HepG2 (cell line): Measurements from ENCODE around the gene HPCAL1. TPM values are rescaled to one million over a fixed set of nuclear protein-coding genes. Genes with fewer than 3 reads are reported as not detected.

Experiments
- ERF ChIP-seq: IDR thresholded peaks from 2 replicates; pipeline ENCODE4 v1.6.1; 2018; ENCODE audit warnings: missing biosample characterization, missing genetic modification reagents
- FOXC1 ChIP-seq: sonication (generic); formaldehyde crosslinking; IDR thresholded peaks from 2 replicates; pipeline ENCODE4 v1.8.0; 2022; ENCODE audit warnings: mild to moderate bottlenecking, missing genetic modification reagents, borderline replicate concordance
- GABPB1 ChIP-seq: IDR thresholded peaks from 2 replicates; pipeline ENCODE4 v1.6.1; 2016; ENCODE audit warnings: mild to moderate bottlenecking, missing genetic modification reagents, moderate library complexity, missing compliant biosample characterization
- MAX ChIP-seq: IDR thresholded peaks from 2 replicates; pipeline ENCODE4 v1.6.1; 2012; ENCODE audit warnings: inconsistent platforms
- RBM22 ChIP-seq: fragments of 200-400 bp; formaldehyde crosslinking; optimal IDR thresholded peaks from 2 replicates; pipeline ENCODE3; 2017; ENCODE audit warnings: mild to moderate bottlenecking, low read length, moderate library complexity
- RFX5 ChIP-seq: IDR thresholded peaks from 2 replicates; pipeline ENCODE4 v1.6.1; 2011; ENCODE audit warnings: low read depth, low read length, improper control_type of control experiment
- SMARCC2 ChIP-seq: fragments of 450-650 bp; IDR thresholded peaks from 2 replicates; pipeline ENCODE4 v1.6.1; 2017; ENCODE audit warnings: antibody characterized with exemption, mild to moderate bottlenecking
- TAF1 ChIP-seq: sonication (generic); formaldehyde crosslinking; IDR thresholded peaks from 2 replicates; pipeline ENCODE4 v1.4.0; 2020; ENCODE audit warnings: missing genetic modification reagents
- ZBTB20 ChIP-seq: sonication (generic); formaldehyde crosslinking; IDR thresholded peaks from 2 replicates; pipeline ENCODE4 v1.8.1; 2023; ENCODE audit warnings: missing genetic modification reagents, low read depth, mild to moderate bottlenecking, borderline replicate concordance
- ZNF12 ChIP-seq: sonication (generic); formaldehyde crosslinking; IDR thresholded peaks from 2 replicates; pipeline ENCODE4 v1.5.0; 2020; ENCODE audit warnings: missing genetic modification reagents
- ZNF3 ChIP-seq: IDR thresholded peaks from 2 replicates; pipeline ENCODE4 v1.7.0; 2017; ENCODE audit warnings: inconsistent platforms
- ZNF317 ChIP-seq: sonication (generic); formaldehyde crosslinking; IDR thresholded peaks from 2 replicates; pipeline ENCODE4 v1.5.0; 2020; ENCODE audit warnings: mild to moderate bottlenecking, missing genetic modification reagents
- ZNF382 ChIP-seq: sonication (generic); formaldehyde crosslinking; IDR thresholded peaks from 2 replicates; pipeline ENCODE4 v1.5.0; 2020; ENCODE audit warnings: missing genetic modification reagents, mild to moderate bottlenecking, borderline replicate concordance
- ZNF549 ChIP-seq: sonication (generic); formaldehyde crosslinking; IDR thresholded peaks from 2 replicates; pipeline ENCODE4 v1.5.0; 2020; ENCODE audit warnings: missing genetic modification reagents
- ZNF563 ChIP-seq: sonication (generic); formaldehyde crosslinking; IDR thresholded peaks from 2 replicates; pipeline ENCODE4 v1.8.0; 2022; ENCODE audit warnings: mild to moderate bottlenecking, moderate library complexity, missing genetic modification reagents
- ZNF615 ChIP-seq: sonication (generic); formaldehyde crosslinking; IDR thresholded peaks from 2 replicates; pipeline ENCODE4 v1.5.0; 2020; ENCODE audit warnings: mild to moderate bottlenecking, missing genetic modification reagents, borderline replicate concordance
- ZNF691 ChIP-seq: sonication (generic); formaldehyde crosslinking; IDR thresholded peaks from 2 replicates; pipeline ENCODE4 v1.4.0; 2020; ENCODE audit warnings: missing genetic modification reagents, low read depth, mild to moderate bottlenecking, borderline replicate concordance
- ZSCAN25 ChIP-seq: sonication (generic); formaldehyde crosslinking; IDR thresholded peaks from 2 replicates; pipeline ENCODE4 v1.8.0; 2022; ENCODE audit warnings: mild to moderate bottlenecking, missing genetic modification reagents
- polyA plus RNA-seq, 8 experiments: library from polyadenylated mRNA; depleted of rRNA in 3 of 8; stranded (reverse) in 7 of 8; unstranded in 1 of 8; fragments of >200 nt; fragmentation: Illumina TruSeq in 4 of 8; extraction: Trizol in 4 of 8; gene quantifications; 2 replicates each; pipeline versions ENCODE4 v1.2.1 to v1.2.3, GENCODE V29; 2011 to 2016; ENCODE audit warnings: low read depth in 4 of 8, missing spikeins in 1 of 8, mixed read lengths in 1 of 8; ENCODE audit not compliant: insufficient read depth in 1 of 8
- total RNA-seq, 5 experiments: library from RNA; depleted of rRNA; stranded (reverse); fragments of >200 nt; fragmentation: Illumina TruSeq; extraction: Trizol; gene quantifications; 2 replicates each; pipeline ENCODE4 v1.2.3, GENCODE V29; 2016; ENCODE audit warnings: low read depth in 1 of 5
- TF ChIP-seq, protein P1 (sequence below): sonication (generic); formaldehyde crosslinking; IDR thresholded peaks from 2 replicates; pipeline ENCODE4 v1.4.0; 2020; ENCODE audit warnings: missing genetic modification reagents, borderline replicate concordance
- TF ChIP-seq, protein P2 (sequence below): sonication (generic); formaldehyde crosslinking; IDR thresholded peaks from 2 replicates; pipeline ENCODE4 v1.4.0; 2020; ENCODE audit warnings: missing genetic modification reagents
- TF ChIP-seq, protein P3 (sequence below): sonication (generic); formaldehyde crosslinking; conservative IDR thresholded peaks from 2 replicates; pipeline ENCODE4 v1.4.0; 2020; ENCODE audit warnings: missing genetic modification reagents

Gene HPCAL1
- total and polyA plus RNA-seq, 2 of the 13 experiments (the other 11 are each of a cell fraction or from before 2014, with no cell fraction given): 29.5 to 29.9 TPM

GRCh38 chr2:10329880-10330699, 27.4 kb downstream of the HPCAL1 start (continued):
- no peak for TF ChIP-seq ZNF691 (CRISPR knock-in tag)
- TF ChIP-seq ERF: no peak; the same call in 1 of the 2 replicates
- TF ChIP-seq, protein P1, sequence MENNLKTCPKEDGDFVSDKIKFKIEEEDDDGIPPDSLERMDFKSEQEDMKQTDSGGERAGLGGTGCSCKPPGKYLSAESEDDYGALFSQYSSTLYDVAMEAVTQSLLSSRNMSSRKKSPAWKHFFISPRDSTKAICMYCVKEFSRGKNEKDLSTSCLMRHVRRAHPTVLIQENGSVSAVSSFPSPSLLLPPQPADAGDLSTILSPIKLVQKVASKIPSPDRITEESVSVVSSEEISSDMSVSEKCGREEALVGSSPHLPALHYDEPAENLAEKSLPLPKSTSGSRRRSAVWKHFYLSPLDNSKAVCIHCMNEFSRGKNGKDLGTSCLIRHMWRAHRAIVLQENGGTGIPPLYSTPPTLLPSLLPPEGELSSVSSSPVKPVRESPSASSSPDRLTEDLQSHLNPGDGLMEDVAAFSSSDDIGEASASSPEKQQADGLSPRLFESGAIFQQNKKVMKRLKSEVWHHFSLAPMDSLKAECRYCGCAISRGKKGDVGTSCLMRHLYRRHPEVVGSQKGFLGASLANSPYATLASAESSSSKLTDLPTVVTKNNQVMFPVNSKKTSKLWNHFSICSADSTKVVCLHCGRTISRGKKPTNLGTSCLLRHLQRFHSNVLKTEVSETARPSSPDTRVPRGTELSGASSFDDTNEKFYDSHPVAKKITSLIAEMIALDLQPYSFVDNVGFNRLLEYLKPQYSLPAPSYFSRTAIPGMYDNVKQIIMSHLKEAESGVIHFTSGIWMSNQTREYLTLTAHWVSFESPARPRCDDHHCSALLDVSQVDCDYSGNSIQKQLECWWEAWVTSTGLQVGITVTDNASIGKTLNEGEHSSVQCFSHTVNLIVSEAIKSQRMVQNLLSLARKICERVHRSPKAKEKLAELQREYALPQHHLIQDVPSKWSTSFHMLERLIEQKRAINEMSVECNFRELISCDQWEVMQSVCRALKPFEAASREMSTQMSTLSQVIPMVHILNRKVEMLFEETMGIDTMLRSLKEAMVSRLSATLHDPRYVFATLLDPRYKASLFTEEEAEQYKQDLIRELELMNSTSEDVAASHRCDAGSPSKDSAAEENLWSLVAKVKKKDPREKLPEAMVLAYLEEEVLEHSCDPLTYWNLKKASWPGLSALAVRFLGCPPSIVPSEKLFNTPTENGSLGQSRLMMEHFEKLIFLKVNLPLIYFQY (CRISPR knock-in tag): no peak
- TF ChIP-seq ZBTB20 (CRISPR knock-in tag): no peak
- TF ChIP-seq ZNF382: no peak
- peak; percentile 15; the same call in 1 of the 2 replicates for TF ChIP-seq FOXC1
- no peak for TF ChIP-seq ZNF3 (CRISPR knock-in tag)
- TF ChIP-seq TAF1 (CRISPR knock-in tag): 0 out of 2 replicates have a peak, but pooled peaks have one; percentile 13
- TF ChIP-seq RFX5: no peak
- 0 out of 2 replicates have a peak, but pooled peaks have one; percentile 24 for TF ChIP-seq ZNF317 (CRISPR knock-in tag)
- TF ChIP-seq, protein P2, sequence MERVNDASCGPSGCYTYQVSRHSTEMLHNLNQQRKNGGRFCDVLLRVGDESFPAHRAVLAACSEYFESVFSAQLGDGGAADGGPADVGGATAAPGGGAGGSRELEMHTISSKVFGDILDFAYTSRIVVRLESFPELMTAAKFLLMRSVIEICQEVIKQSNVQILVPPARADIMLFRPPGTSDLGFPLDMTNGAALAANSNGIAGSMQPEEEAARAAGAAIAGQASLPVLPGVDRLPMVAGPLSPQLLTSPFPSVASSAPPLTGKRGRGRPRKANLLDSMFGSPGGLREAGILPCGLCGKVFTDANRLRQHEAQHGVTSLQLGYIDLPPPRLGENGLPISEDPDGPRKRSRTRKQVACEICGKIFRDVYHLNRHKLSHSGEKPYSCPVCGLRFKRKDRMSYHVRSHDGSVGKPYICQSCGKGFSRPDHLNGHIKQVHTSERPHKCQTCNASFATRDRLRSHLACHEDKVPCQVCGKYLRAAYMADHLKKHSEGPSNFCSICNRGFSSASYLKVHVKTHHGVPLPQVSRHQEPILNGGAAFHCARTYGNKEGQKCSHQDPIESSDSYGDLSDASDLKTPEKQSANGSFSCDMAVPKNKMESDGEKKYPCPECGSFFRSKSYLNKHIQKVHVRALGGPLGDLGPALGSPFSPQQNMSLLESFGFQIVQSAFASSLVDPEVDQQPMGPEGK (CRISPR knock-in tag): peak; percentile 55
- peak; percentile 15; the same call in 1 of the 2 replicates for TF ChIP-seq ZNF563 (CRISPR knock-in tag)
- peak; percentile 79 for TF ChIP-seq ZSCAN25
- TF ChIP-seq, protein P3, sequence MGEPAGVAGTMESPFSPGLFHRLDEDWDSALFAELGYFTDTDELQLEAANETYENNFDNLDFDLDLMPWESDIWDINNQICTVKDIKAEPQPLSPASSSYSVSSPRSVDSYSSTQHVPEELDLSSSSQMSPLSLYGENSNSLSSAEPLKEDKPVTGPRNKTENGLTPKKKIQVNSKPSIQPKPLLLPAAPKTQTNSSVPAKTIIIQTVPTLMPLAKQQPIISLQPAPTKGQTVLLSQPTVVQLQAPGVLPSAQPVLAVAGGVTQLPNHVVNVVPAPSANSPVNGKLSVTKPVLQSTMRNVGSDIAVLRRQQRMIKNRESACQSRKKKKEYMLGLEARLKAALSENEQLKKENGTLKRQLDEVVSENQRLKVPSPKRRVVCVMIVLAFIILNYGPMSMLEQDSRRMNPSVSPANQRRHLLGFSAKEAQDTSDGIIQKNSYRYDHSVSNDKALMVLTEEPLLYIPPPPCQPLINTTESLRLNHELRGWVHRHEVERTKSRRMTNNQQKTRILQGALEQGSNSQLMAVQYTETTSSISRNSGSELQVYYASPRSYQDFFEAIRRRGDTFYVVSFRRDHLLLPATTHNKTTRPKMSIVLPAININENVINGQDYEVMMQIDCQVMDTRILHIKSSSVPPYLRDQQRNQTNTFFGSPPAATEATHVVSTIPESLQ: no peak
- TF ChIP-seq RBM22: no peak
- peak; percentile 37; the same call in 1 of the 2 replicates for TF ChIP-seq MAX
- TF ChIP-seq ZNF615 (CRISPR knock-in tag): no peak
- peak; percentile 7; the same call in 1 of the 2 replicates for TF ChIP-seq GABPB1 (CRISPR knock-in tag)
- TF ChIP-seq ZNF12 (CRISPR knock-in tag): peak; percentile 92
- TF ChIP-seq SMARCC2: no peak
- 0 out of 2 replicates have a peak, but pooled peaks have one; percentile 35 for TF ChIP-seq ZNF549
